Esophagus squamous epithelium (tissue), 4 donors: ENCODE data around the gene NAA35.

Experiments
- CTCF ChIP-seq, 6 experiments: fragments of 450-650 bp in 4 of 6; fragments of 200-600 bp in 2 of 6; sonication (generic) in 2 of 6; IDR thresholded peaks; one replicate each; pipeline ENCODE4 v1.5.1; 2016 to 2019; ENCODE audit warnings: antibody characterized with exemption in 6 of 6, mild to moderate bottlenecking in 4 of 6, moderate library complexity in 4 of 6
- POLR2A ChIP-seq, 4 donors: fragments of 450-650 bp; IDR thresholded peaks; one replicate each; pipeline ENCODE4 v1.6.1; 2017; ENCODE audit warnings: antibody characterized with exemption in 4 of 4, mild to moderate bottlenecking in 4 of 4, moderate library complexity in 3 of 4

- no peak for TF ChIP-seq POLR2A (IDR thresholded peaks at IDR 0.05)
- no peak for TF ChIP-seq CTCF (IDR thresholded peaks at IDR 0.05)
Measured at GRCh38 chr9:86043999-86044398, 103.1 kb downstream of the NAA35 start.
